ENCODE results near the gene DELE1.

DELE1 gene, protein sequence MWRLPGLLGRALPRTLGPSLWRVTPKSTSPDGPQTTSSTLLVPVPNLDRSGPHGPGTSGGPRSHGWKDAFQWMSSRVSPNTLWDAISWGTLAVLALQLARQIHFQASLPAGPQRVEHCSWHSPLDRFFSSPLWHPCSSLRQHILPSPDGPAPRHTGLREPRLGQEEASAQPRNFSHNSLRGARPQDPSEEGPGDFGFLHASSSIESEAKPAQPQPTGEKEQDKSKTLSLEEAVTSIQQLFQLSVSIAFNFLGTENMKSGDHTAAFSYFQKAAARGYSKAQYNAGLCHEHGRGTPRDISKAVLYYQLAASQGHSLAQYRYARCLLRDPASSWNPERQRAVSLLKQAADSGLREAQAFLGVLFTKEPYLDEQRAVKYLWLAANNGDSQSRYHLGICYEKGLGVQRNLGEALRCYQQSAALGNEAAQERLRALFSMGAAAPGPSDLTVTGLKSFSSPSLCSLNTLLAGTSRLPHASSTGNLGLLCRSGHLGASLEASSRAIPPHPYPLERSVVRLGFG

DNA sequence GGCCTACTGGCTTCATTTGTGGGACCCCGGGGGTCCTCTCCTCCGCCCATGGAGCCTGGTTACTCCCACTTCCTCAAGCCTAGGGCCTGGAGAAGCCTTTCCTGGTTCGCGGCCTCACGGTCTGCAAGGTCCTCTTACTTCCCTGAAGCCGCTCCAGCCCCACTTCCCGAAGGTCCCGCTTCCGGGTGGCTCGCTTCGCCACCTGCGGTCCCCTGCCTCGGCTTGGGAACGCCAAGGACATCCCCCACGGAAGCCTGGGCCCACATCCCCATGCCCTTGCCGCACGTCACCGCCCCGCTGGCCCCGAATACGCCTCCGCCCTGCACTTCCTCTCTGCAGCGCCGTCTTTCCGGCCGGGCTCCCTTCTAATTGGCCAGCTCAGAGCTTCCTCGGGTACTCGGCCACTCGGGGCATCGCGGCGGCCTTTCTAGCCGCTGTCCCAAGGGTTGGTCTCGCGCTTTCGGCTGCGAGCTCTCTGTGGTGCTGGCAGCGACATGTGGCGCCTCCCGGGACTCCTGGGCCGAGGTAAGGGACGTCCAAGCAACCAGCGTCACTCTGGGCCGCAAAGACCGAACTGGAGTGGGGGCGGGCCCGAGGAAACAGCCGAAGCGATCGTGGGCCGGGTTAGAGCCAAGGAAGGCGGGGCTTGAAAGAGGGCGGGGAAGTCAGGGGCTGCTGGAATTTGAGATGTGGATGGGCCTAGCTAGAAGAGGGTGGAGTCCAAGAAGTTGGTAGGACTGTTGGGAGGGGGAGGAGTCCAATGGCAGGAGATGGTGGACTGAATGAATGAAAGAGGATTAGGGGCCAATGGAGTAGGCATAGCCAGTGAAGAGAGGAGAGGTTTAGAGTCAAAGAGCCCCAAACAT, at the start of gene DELE1:
Gene DELE1 (plus strand): TSS at position 424 of the 866 bp plus-strand sequence. CDS start 71 bp downstream, at position 495.
- peak; percentile 83 to 98 (median 92) for DNase-seq (ENCODE audit: low read depth in 3 of 3)

DNA sequence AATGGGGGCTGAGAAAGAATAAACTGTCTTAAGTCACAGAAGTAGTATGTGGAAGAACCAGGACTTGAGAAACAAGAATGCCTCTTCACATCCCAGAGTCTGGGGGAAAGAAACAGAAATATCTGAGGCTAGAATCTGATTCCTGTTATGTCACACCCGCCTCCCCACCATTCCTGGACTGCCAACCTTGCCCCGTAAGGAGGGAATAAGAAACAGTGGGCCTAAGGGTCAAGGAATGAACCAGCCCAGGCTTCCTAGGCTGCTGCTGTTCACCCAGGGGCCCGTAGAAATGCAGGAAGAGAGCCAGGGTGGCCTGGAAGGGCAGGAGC, 49.8 kb upstream of the DELE1 start:
- DNase-seq (ENCODE audit: low read depth in 3 of 3), result no peak

DNA sequence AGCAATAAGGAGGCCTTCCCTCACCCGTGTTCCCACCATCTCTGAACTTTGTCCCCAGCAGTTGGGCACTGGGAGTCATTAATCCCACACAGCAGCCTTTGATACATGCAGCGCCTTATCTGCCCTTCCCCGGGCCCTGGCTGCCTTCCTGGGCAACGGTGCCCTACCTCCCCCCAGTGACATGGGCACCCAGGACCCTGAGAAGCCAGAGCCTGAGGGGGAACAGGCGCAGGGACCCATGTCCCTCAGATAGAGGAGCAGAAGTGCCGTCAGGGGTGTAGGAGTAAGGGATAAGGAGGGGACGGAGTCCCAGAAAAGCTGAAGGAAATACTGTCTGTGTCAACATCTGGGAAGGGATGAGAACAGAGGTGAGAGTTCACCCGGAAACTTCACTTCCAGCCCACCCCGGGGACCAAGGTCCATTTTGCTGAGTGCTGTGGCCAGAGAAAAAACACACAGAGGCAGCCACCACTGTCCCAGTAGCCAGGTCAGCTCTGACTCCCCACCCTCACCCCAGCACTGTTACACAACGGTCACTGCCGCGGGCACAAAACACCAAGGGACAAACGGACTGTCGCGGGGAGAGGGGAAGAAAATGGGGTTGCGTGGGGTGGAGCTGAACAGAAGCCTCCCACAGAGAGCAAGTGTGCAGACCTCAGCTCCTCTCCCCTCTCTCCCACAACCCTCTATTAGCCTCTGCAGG, 49.3 kb upstream of the DELE1 start:
- no peak for DNase-seq (ENCODE audit: low read depth in 3 of 3)

DNA sequence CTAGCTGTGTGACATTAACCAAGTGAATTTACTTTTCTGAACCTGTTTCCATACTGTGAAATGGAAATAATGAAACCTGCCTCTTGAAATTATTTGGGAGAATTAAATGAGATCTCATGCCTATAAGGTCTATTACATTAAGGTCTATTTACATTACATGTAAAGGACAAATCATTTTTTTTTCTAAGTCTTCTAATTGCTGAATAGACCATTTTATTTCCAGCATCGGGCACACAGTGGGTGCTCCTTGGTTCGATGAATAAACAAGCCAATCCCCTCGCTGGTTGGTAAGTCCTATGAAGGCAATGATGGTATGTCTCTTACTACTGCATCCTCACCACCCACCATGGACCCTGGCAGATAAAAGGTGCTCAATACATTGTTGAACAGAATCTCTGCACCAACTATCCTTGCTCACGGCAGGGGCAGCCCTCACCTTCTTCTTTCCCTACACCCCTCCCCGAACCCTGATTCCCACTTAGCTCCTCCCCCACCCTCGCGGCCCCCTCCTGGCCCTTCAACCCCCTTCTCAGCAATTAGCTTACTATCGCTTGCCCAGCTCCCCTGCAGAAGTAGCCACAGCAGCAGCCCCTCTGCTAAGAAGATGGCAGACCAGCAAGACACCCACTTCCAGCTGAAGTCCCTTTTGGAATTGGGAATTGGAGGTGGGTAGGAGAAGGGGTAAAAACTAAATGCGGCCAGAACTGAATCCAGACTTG, 48.5 kb upstream of the DELE1 start:
- no peak for DNase-seq (ENCODE audit: low read depth in 3 of 3)

DNA sequence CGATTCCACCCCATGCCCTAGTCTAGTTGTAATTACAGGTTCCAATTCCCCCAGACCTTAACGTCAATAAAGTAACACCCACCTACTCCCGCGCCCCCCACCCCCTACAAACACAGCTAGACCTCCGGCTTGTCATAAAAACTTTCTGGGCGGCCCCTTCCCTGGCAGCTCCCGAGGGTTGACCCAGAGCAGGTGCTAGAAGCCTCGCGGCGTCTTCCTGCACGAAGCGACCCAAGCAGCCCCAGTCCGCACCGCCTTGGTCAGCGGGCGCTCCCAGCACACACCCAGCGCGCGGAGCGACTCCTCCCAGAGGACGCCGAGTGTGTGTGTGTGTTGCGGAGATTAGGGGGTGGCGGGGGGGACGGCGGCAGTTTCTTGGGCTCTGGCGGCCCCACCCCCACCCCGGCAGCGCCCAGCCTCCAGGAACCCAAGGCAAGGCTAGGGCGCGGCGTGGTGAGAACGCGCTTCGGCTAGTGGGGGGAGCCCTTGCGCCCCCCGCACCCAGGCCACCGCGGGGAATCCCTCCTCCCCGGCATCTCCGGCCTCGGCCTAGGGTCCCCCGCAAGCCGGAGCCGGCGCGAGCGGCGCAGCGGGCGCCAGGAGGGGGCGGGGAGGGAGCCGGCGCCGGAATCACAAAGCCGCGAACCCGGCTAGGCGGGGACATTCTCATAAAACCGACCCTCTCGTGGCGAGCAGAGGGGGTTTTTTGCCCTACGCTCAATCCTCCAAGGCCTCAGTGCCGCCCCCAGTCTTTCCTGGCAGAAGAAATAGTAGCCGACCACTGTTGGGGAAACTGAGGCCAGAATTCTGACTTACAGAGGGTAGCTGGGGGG, 47.7 kb upstream of the DELE1 start:
- DNase-seq (ENCODE audit: low read depth in 3 of 3), result no peak

DNA sequence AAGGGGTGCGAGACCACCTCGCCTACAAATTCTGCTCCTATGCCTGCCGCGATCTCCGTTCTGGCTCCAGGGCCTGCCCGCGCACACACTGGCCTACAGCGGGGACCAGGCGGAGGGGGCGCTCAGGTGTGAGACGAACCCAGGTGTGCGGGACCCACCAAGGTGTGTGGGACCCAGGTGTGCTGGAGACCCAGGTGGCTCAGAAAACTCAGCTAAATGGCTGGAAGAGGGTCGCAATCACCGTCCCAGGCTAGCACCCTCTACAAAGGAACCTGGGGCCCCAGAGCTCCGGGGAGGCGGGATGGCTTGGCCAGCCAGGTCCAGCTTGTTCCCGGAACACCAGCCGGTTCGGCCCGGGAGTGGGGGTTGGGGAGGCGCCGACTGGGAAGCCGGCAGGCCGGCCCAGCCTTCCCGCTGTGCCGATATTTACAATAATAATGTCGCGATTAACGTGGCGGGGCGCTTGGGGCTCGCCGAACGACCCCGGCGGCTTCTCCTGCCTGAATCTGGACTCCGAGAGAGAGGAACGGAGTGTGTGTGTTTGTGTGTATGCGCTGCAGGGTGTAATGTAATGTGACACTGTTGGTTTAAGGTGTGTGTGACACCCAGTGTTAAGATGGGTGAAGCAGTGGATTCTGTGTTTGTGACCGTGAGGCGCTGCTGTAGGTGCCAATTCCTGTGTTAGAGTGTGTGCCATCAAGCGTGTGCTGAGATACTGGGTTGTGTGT, 46.9 kb upstream of the DELE1 start:
- DNase-seq (ENCODE audit: low read depth in 3 of 3), result no peak

DNA sequence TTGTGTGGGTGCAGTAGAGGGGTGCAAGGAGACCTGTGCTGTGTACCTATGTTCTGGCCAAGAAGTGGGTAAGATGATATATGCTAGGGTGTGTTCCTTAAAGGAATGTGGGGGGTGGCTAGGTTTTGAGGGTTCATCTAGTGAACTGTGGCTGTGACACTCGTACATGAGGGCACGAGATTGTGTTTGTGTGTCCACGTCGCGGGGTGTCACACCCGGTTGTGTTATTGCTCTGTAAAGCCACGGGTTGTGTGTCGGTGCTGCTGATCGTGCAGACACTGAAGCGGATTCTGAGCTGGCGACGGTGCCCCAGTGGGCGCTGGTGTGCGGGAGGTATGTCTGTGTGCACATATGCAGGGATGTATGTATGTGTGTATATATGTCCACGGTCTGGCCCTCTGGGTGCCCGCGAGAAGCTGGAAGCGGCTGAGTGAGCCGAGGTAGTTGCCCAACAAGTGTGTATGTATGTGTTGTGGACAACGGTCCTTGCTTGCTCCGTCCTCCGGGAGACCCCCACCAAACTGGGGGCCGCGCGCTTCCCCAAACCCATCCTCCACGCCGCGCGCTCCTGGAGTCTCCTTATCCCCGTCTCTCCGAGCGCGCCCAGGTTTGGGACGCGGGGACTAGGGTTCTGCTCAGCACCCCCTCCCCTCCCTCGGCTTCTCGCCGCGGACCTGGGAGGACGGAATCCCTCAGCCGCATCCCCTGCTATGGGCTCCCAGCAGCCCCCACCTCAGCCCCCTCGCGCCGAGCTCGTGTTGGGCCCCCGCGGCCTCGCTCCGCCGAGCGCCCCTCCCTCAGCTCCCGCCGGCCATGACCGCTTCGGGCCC, 46.1 kb upstream of the DELE1 start:
- DNase-seq (ENCODE audit: low read depth in 3 of 3), result peak in 1 of 3 experiments; percentile 26

DNA sequence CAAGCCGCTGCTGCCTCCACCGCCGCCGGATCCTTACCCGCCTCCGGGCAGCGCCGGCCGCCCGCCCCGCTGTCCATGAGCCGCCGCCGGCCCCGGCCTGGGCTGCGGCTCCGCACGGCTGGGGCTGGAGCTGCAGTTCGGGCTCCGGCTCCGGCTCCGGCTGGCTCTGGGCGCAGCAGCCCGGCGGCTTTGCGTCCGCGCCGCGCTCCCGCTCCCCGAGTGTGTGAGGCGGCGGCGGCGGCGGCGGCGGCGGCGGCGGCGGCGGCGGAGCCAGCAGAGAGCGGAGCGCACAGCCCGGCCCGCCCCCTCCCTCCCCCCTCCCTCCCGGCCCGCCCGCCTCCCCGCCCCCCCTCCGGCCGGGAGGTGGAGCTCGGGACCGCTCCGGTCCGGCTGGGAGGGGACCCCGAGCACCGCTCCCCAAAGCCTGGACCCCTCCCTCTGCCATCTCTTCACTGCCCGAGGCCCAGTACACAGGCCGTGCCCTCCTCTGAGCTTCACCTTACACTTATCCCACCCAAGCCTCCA, 45.4 kb upstream of the DELE1 start, which contains the start of gene PCDH1:
Gene PCDH1 (minus strand): TSS at position 225 of the 525 bp plus-strand sequence. CDS start 148 bp downstream, at position 77.
- DNase-seq (ENCODE audit: low read depth in 3 of 3), result peak in 1 of 3 experiments; percentile 16

DNA sequence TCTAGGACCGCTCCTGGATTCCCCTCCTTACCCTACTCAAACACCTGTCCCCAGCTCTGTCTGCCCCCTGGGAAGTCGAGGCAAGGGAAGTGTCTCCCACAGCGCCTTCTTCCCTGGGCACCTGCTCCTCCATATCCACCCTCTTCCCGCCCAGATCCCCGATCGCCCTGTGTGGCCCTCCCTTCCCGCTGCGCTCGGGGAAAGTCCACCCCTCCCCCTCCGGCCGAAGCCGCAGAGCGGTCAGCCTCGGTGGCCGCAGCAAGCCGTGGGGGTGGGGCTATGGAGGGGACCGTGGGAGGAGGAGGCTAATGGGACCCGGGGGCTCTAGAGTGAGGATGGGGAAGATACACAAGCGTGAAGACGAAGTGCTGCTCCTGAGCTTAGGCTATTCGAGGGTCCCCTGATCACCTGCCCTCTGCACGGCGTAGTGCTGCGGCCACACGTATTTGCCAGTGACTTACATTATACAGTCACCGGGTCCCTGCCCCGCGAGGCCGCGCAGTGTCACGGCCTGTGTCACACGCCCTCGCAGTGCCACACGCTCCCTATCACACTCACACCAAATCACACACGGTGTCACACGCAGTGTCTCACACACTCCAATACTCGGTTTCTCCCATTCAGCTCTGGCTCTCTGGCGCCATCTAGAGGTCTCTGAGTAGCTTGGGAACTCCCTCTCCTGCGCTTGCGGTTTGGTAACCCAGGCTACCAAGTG, 44.8 kb upstream of the DELE1 start:
- peak; percentile 72 to 85 (median 83) for DNase-seq (ENCODE audit: low read depth in 3 of 3)

DNA sequence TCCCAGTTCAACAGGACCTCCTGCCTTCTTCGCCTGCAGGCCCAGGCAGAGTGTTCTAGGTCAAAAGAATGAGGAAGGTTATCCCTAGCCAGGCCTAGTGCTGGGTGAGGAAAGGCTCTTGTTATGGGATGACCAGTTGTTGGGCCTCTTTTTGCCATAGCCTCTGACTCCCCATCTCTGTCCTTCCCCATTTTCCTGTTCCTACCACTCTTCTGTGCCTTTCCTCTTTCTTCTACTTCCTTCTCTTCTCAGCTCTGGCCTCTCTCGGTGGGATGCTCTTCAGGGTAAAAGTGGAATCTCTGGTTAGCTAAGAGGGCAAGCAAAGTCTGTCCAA, 44.3 kb upstream of the DELE1 start:
- DNase-seq (ENCODE audit: low read depth in 3 of 3), result no peak

DNA sequence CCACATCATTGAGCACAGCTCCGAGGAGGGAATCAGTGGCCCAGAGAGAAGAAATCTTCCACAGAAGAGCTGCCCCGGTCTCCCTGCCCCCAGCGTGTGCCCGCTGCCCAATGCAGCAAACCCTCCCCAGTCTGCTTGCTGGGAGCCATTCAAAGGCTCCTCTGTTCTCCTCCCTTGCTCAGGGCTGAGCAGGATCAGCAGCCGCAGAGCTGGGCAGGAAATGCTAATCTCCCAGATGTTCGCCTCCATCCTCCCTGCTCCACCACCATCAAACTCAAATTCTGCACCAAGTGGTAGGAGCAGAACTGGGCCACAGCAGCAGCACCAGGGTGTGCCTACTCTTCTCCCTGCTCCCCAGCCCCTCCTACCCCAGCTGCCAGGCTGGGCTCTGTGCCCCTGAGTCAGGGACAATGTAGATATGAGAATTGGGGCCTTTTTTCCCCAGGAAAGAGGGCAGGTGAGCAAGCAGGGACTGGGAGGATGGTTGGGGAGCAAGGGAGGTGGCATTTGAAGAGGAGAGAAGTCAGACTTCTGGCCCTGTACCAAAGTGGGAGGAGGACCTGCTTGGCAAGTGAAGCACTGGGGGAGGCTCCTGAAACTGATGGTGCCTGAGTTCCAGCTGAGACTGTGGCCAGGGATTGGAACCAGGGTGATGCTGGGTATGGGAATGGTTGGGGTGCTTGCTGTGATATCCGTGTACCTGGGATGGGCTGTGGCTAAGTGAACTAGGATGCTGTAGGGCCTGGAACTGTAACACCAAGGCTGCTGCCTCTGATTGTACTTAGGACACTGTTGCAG, 43.5 kb upstream of the DELE1 start:
- no peak for DNase-seq (ENCODE audit: low read depth in 3 of 3)

DNA sequence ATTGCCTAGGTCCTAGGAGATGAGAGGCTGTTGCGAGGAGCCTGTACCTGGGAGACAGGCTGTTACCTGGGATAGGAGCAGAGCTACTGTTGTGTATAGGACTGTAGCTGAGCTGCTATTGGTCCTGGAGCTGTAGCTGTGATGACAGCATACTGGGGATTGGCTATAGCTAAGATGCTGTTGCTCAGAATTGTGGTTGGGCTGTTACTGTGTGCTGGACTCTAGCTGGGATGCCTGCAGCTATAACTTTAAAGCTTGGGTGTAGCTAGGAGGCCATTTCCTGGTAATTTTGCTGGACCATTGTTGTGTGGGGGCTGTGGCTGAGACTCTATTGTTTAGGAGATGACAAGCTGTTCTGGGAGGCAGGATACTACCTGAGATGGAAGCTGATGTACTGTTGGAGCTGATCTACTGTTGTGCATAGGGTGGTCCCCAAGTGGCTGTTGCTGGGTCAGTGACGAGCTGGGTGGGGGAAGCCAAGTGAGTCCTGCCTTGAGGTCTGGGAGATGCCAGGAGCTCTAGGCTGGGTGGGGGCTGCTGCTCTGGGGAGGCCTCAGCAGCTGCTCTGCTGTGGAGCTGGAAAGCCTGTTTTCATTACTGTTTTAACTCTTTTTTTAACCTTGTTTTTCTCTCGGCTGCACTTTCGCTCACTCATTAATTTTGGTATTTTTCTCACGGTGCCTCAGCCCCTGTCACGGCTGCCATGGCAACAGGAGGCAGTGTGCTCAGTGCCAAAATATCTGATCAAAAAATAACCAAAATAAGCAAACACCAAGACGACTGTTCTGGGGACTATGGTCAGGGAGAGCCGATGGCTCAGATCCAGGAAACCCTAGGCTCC, 42.5 kb upstream of the DELE1 start:
- no peak for DNase-seq (ENCODE audit: low read depth in 3 of 3)

DNA sequence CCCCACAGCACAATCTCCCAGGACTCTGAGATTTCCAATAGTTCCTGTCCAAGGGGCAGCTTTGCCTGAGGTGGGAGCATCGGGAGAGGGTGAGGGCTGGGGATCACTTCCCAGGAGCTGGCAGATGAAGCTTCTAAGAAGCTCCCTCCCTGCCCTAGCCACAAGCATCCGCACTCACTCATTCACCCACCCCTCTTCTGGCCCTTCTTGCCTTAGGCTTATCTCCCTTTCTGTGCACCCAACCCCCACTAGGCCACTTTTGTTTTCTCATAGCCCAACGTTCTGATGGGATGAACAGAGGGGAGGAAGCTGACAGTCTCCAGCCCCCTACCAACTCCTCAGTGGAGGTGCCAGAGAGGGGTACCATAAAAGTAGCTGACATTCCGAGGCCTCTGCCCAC, 41.8 kb upstream of the DELE1 start:
- no peak for DNase-seq (ENCODE audit: low read depth in 3 of 3)

DNA sequence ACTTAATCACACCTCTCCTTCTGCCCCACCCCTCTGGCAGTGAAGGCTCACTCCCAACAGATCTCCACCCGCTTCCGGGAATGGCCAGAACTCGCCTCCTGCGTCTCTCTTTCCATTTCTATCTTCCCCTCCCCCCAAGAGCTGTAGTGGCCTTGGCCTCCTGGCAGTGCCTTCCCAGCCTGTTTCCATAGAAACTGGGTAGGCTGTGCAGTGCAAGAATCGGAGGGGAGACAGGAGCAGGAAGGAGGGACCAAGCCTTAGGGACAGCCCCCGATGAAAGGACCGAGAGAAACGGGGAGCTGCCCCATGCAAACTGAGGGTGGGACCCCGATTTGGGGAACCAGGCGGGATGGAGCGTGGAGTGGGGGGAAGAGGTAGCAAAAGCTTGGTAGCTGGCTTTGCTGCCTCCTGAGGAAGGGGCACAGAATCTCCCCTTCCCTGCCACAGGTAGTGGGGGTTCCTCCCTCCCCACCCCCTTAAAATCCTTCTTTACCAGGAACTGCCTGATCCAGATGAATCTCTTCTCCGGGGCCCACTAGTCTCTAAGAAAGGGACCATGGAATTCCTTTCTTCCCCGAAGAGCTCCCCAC, 41.0 kb upstream of the DELE1 start:
- no peak for DNase-seq (ENCODE audit: low read depth in 3 of 3)

DNA sequence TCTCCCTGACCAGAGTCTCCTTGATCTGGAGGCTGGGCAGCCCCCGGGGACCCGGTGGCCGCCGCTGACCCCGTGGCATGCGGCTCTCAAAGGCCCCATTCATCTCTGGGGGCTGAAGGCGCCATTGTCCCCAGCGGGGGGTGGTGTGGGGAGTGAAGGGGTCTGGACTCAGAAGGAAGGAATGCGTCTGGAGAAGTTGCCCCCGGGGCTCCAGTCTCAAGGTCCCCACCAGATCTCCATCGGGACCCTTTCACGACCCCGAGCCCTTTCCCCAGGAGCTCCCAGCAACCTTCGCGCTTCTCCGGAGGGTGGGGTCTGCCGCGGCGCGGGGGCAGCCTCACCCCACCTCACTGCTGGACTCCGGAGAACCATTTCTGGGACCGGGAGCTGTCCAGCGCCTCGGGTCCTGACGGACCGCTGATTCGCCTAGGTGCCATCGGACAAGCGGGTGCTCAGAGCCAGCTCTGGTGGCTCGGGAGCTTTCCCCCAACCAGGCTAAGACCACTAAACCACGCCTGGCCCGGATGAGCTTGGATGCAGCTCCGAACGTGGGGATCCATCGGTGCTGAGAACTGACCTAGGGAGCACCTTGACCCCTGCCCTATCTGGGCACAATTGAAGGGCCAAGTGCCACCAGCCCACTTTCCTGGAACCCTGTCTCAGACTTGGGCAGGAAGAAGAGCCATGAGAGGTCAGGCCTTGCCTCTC, 40.3 kb upstream of the DELE1 start:
- peak in 1 of 3 experiments; percentile 13 for DNase-seq (ENCODE audit: low read depth in 3 of 3)

Measured in stimulated activated CD4-positive, alpha-beta T cell treated with anti-CD3 and anti-CD28 coated beads, TNF-alpha, amount 100 ng/mL, for 24 hours (primary cell).